HG02588 (cell line): ENCODE data around the gene DHX34.
A peak's percentile ranks its signal among the peaks of the same experiment; 100 is the strongest.
"Not testable (repeated sequence)": the region's sequence is repeated elsewhere in the genome, so short reads cannot be mapped to it uniquely, and the experiment has no call there.

Experiments
- ATAC-seq: cut with Tn5 transposase; IDR thresholded peaks from one replicate; pipeline ENCODE4 v1.9.1; 2021; ENCODE audit warnings: mild to moderate bottlenecking, moderate library complexity; ENCODE audit not compliant: unreplicated experiment

DHX34 gene, protein sequence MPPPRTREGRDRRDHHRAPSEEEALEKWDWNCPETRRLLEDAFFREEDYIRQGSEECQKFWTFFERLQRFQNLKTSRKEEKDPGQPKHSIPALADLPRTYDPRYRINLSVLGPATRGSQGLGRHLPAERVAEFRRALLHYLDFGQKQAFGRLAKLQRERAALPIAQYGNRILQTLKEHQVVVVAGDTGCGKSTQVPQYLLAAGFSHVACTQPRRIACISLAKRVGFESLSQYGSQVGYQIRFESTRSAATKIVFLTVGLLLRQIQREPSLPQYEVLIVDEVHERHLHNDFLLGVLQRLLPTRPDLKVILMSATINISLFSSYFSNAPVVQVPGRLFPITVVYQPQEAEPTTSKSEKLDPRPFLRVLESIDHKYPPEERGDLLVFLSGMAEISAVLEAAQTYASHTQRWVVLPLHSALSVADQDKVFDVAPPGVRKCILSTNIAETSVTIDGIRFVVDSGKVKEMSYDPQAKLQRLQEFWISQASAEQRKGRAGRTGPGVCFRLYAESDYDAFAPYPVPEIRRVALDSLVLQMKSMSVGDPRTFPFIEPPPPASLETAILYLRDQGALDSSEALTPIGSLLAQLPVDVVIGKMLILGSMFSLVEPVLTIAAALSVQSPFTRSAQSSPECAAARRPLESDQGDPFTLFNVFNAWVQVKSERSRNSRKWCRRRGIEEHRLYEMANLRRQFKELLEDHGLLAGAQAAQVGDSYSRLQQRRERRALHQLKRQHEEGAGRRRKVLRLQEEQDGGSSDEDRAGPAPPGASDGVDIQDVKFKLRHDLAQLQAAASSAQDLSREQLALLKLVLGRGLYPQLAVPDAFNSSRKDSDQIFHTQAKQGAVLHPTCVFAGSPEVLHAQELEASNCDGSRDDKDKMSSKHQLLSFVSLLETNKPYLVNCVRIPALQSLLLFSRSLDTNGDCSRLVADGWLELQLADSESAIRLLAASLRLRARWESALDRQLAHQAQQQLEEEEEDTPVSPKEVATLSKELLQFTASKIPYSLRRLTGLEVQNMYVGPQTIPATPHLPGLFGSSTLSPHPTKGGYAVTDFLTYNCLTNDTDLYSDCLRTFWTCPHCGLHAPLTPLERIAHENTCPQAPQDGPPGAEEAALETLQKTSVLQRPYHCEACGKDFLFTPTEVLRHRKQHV

DNA sequence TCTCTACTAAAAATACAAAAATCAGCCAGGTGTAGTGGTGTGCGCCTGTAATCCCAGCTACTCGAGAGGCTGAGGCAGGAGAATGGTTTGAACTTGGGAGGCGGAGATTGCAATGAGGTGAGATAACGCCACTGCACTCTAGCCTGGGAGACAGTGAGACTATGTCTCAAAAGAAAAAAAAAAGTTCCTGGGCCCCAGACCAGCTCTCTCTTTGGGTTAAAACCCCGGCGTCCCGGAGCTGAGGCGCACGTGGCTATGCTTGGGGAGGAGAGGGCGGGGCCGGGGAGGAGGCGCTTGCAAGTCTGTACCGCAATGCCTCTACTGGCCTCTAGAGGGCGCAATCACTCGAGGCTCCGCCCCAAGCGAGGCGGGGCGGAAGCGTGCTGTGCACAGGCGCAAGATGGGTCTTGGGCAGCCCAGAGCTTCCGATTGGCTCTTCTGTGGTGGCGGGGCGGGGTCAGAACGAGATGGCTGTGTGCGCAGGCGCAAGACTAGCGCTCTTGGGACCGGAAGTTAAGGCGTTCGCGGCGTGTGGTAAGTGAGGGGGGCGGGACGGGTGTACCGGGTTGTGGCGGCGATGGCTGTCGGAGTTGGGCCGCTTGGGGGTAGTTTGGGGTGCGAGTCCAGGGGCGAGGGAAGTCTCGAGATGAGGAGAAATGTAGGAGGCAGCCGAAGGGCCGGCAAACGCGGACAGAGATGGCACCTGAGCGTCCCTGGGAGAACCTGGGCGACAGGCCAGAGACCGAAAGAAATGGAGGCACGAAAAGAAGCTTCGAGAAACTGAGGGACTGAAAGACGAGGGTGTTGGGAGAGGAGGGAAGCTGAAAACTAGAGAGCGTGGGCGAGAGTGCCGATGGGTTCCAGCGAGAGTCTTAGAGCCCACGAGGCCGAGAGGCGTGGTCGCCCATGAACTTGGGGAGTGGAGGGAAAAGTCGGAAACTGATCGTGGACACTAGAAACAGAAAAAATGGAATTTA, at the start of gene DHX34:
Gene DHX34 (plus strand): TSS at position 497 of the 977 bp plus-strand sequence. CDS start 3,716 bp downstream, outside the sequence.
- peak; percentile 95 for ATAC-seq

DNA sequence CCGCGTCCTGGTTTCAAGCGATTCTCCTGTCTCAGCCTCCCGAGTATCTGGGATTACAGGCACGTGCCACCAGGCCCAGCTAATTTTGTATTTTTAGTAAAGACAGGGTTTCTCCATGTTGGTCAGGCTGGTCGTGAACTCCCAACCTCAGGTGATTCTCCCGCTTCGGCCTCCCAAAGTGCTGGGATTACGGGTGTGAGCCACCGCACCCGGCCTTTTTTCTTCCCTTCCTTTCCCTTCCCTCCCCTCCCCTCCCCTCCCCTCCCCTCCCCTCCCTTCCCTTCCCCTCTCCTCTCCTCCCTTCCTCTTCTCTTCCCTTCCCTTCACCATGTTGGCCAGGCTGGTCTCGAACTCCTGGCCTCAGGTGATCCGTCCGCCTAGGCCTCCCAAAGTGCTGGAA, 48.2 kb upstream of the DHX34 start:
- ATAC-seq: not testable (repeated sequence)

DNA sequence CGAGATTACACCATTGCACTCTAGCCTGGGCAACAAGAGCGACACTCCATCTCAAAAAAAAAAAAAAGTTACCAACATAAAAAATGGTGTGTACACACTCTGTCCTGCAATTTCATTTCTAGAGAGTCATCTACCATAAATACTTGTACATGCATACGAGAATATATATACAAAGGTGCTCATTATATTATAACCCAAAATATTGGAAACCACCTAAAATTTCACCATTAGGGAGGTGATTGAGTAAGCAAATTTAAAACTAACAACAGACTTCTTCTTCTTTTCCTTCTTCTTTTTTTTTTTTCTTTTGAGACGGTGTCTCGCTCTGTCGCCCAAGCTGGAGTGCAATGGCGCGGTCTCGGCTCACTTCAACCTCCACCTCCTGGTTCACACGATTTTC, 46.9 kb upstream of the DHX34 start:
- no peak for ATAC-seq

DNA sequence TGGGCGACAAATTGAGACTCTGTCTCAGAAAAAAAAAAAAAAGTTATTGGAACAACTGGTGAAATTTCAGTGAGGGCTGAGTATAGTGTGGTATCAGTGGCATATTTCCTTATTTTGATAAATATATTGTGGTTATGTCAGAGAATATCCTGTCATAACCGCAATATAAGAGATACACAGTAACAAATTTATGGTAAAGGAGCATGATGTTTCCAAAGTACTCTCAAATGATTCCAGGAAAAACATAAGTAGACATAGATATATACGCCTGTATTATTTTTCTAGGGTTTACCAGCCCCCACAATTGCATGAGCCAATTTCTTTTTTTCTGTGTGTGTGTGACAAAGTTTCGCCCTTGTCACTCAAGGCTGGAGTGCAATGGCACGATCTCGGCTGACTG, 45.1 kb upstream of the DHX34 start:
- ATAC-seq: no peak

DNA sequence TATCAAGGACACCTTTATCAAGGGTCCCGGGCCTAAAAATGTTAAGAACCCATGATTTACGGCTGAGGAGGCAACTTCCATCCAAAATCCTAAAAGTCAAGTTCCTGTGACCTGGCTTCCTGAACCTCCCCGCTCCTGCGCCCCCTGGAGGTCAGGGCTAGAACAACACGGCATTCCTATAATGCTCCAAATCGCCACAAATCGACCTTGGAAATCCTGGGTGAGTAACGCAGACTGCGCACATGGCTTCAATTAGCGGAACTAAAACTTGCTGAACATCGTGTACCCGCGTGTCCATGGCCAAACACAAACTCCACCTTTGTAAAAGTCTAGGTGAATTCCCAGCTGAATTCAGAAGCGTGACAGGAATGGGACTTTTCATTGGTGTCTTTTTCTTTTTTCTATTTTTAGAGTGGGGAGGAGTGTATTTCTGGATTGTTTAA, 43.8 kb upstream of the DHX34 start:
- ATAC-seq: no peak

DNA sequence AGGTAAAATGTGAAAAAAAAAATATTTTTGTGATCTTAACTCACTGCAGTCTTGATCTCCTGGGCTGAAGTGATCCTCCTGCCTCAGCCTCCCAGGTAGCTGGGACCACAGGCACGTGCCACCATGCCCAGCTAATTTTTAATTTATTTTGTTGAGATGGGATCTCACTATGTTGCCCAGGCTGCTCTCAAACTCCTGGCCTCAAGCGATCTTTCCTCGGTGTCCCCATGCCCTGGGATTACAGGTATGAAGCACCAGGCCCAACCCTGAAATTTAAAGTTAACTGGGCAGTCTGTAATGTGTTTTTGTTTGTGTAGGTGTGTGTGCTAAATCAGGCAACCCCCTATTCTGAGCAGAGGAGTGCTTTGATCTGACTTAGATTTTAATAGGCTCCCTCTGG, 42.8 kb upstream of the DHX34 start:
- no peak for ATAC-seq

DNA sequence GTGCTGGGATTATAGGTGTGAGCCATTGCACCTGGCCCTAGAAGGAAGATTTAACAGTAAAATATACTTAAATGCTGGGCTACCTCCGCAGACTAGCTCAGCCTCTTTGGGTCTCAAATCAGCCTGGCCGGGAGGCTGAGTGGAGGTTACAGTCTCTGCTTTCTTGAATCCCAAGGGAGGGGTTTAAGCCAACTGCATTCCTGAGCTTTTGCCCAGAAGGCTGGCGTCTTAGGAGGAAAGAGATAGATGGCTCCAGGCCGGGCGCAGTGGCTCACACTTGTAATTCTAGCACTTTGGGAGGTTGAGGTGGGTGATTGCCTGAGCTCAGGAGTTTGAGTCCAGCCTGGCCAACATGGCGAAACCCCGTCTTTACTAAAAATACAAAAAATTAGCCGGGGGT, 40.1 kb upstream of the DHX34 start:
- ATAC-seq: no peak

DNA sequence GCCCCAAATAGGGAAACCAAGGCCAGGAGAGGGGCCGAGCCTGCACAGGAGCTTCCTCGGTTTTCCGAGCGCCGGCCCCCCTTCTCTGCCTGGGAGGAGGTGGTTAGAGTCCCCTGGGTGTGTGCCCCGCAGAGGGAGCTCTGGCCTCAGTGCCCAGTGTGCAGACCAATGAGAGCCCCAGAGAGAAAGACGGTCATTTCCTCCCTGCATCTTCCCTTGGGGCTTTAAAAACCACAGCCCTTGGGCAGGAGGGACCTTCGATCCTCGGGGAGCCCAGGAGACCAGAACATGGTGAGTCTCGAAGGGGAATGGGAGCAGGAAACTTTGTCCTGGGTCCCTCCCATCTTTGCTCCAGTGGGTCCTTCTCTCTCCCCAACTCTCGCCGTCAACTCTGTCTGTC, 39.5 kb upstream of the DHX34 start, which contains the start of gene C5AR1:
Gene C5AR1 (plus strand): TSS at position 254 of the 400 bp plus-strand sequence. CDS start 35 bp downstream, at position 289.
- no peak for ATAC-seq

DNA sequence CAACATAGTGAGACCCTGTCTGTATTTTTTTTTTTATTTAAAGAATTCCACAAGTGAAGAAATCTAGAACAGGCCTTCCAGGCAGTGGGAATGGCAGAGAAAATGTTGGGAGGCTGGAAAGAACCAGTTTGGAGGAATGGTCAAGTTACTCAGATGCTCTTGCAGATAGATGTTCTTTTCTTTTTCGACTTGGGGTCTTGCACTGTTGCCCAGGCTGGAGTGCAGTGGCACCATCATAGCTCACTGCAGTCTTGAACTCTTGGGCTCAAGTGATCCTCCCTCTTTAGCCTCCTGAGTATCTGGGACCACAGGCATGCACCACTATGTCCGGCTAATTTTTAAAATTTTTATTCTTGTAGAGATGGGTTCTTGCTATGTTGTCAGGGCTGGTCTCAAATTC, 38.8 kb upstream of the DHX34 start:
- no peak for ATAC-seq

DNA sequence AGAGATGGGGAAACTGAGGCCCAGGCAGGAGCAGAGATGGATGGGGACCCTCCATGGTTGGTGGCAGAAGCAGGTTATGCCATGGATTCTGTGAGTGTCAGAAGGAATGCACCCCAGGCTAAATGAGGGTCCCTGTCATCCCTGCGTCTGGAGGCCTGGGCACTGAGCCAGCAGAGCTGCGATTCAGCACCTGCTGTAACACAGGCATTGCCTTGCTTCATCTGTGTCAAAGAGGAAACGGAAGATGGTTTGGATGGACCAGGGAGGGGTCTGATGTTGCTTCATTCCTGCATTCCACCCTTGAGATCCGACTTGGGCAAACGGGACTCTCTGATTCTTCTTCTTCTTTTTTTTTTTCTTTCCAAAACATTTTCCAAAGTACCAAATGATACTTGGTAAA, 38.3 kb upstream of the DHX34 start:
- ATAC-seq: no peak

DNA sequence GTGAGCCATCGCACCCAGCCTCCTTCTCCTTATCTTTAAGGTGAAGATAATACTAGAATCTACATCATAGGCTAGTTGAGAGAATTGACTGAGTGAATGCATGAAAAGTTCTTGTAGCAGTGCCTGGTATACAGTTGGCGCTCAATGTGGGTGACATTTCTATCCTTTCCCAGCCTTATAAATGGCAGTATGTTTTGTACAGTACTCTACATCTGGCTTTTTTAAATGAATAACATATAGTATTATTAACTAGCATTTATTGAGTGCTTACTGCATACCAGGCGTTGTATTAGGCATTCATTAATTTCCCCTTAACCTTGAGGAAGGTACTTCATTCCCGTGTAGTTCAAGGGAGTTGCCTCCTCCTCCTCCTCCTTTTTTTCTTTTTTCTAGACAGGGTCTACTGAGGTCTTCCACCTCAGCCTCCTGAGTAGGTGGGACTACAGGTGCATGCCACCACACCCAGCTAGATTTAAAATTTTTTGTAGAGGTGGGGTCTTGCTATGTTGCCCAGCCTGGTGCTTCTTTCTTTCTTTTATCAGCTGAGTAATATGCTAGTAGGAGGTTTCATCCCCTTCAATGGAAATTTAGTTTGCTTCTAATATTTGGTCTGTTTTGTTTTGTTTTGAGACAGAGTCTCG, 36.6 kb upstream of the DHX34 start:
- no peak for ATAC-seq

DNA sequence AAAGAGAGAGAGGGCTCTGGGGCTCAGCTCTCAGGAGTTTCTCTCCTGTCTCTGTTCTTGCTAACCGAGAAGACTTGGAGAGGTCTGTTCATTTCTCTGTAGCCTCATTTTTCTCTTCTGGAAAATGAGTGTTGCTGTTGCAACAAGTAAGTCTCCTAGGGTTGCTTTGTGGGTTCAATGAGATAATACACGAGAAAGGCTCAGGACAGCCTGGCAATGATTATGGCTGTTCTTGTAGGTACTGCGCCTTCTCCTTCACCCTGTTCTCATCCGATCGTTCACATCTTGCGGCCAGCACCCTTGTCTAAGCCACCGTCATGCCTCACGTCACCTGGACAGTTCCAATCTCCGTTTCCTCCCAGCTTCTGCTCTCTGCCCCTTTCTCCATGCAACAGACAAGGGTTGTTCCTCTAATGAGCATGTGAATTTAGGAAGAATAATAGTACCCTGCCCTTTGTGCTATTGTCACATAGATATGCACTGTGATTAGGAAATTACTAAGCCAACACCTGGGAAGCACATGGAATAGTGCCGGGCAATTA, 35.3 kb upstream of the DHX34 start:
- no peak for ATAC-seq

DNA sequence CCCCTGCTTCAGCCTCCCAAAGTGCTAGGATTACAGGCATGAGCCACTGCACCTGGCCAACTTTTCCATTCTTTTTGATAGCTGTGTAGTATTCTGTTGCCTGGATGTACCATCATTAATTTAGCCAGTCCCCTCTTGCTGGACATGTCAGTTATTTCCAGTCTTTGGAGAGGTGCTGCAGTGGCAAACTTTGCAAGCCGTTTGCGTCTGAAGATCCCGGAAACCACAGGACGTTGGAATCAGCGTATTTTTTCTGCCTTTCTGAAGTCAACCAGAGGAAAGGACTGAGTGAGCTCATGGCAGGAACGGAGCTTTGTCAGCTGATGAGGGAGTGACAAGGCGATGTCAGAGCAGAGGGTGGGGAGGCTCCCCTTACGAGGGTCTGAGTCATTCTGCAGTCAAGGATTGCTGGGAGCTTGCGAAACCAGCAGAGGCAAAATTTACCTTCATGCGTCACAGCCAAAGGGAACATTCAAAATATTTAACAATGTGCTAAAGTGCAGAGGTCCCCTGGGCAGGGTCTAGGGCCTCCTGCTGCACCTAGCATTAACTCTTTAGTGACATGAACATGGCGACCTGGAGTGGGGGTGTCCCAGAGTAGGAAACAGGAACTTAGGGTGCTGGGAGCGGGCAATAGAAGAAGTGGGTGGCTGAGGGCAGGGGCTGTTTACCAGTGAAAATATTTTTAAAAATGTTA, 33.8 kb upstream of the DHX34 start:
- ATAC-seq: no peak

DNA sequence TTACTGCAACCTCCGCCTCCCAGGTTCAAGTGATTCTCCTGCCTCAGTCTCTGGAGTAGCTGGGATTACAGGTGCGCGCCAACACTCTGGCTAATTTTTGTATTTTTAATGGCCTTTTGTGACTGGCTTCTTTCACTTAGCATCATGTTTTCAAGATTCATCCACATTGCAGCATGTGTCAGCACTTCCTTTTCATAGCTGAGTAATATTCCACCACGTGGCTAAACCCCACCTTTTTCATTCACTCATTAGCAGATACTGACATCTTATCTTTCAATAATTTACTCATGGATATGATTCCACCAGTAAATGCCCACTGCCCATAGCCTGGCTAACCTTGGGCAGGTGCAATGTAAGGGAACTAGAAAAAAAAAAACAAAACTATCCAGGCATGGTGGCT, 32.6 kb upstream of the DHX34 start:
- ATAC-seq: no peak

DNA sequence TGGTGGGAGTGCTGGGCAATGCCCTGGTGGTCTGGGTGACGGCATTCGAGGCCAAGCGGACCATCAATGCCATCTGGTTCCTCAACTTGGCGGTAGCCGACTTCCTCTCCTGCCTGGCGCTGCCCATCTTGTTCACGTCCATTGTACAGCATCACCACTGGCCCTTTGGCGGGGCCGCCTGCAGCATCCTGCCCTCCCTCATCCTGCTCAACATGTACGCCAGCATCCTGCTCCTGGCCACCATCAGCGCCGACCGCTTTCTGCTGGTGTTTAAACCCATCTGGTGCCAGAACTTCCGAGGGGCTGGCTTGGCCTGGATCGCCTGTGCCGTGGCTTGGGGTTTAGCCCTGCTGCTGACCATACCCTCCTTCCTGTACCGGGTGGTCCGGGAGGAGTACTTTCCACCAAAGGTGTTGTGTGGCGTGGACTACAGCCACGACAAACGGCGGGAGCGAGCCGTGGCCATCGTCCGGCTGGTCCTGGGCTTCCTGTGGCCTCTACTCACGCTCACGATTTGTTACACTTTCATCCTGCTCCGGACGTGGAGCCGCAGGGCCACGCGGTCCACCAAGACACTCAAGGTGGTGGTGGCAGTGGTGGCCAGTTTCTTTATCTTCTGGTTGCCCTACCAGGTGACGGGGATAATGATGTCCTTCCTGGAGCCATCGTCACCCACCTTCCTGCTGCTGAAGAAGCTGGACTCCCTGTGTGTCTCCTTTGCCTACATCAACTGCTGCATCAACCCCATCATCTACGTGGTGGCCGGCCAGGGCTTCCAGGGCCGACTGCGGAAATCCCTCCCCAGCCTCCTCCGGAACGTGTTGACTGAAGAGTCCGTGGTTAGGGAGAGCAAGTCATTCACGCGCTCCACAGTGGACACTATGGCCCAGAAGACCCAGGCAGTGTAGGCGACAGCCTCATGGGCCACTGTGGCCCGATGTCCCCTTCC, 28.9 kb upstream of the DHX34 start:
- no peak for ATAC-seq

DNA sequence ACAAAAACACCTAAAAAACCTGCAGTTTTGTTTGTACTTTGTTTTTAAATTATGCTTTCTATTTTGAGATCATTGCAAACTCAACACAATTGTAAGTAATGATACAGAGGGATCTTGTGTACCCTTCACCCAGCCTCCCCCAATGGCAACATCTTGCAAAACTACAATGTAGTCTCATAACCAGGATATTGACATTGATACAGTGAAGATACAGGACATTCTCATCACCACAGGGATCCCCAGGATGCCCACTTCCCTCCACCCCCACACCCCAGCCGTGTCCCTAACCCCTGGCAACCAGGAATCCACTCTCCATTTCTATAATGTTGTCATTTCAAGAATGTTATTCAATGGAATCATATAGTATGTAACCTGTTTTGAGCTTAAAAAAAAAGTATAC, 27.5 kb upstream of the DHX34 start:
- ATAC-seq: no peak

DNA sequence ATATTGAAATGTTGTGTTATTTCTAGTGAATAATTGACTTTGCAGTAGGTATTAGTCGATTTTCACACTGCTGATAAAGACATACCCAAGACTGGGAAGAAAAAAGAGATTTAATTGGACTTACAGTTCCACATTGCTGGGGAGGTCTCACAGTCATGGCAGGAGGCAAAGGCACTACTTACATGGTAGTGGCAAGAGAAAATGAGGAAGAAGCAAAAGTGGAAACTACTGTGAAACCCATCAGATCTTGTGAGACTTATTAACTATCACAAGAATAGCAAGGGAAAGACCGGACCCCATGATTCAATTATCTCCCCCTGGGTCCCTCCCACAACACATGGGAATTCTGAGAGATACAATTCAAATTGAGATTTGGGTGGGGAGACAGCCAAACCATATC, 27.1 kb upstream of the DHX34 start:
- ATAC-seq: no peak

DNA sequence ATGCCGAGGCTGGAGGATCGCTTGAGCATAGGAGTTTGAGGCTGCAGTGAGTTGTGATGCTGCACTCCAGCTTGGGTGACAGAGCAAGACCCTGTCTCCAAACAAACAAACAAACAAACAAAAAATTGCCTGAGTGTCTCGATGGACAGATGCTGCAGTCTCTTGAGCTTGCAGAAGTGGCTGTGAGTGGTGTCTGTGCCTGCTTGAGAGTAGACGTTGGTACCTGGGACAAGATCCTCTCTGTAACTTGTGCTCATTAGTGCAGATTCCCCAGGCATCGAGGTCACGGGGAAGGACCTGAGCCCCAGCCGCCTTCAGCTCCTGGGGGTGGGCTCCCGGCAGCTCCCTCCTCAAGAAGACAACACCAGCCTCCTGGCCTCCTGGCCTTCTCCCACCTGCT, 25.7 kb upstream of the DHX34 start:
- ATAC-seq: no peak
